Spleen (tissue), 11 donors: ENCODE results near the gene SARNP. TPM values are rescaled to one million over a fixed set of nuclear protein-coding genes. Genes with fewer than 3 reads are reported as not detected.
A peak's percentile ranks its signal among the peaks of the same experiment; 100 is the strongest.

Source experiments
- DNase-seq: peaks from one replicate; pipeline ENCODE4 v3.0.0-alpha.2; 2020
- H3K27ac ChIP-seq, 8 donors: fragments of 200-600 bp; sonication (generic) in 7 of 8; 1 replicate in 4 of 8; 2 replicates in 4 of 8; pipeline versions ENCODE4 v1.5.0 to v1.8.0; 2016 to 2021; ENCODE audit warnings: inconsistent platforms in 4 of 8, mild to moderate bottlenecking in 4 of 8, moderate library complexity in 1 of 8
- H3K27me3 ChIP-seq, 7 donors: fragments of 200-600 bp; sonication (generic) in 6 of 7; replicated peaks in 1 of 7; 1 replicate in 4 of 7; 2 replicates in 3 of 7; pipeline versions ENCODE4 v1.5.0 to v1.8.0; 2016 to 2021; ENCODE audit warnings: inconsistent platforms in 3 of 7, mild to moderate bottlenecking in 1 of 7
- H3K36me3 ChIP-seq, 6 donors: fragments of 200-600 bp; sonication (generic) in 5 of 6; 1 replicate in 4 of 6; 2 replicates in 2 of 6; pipeline versions ENCODE4 v1.5.0 to v1.8.0; 2016 to 2021; ENCODE audit warnings: inconsistent platforms in 2 of 6
- H3K4me1 ChIP-seq, 6 donors: fragments of 200-600 bp; sonication (generic) in 5 of 6; 1 replicate in 3 of 6; 2 replicates in 3 of 6; pipeline versions ENCODE4 v1.5.0 to v1.8.0; 2016 to 2021; ENCODE audit warnings: inconsistent platforms in 3 of 6
- H3K4me3 ChIP-seq, 8 donors: fragments of 200-600 bp; sonication (generic) in 7 of 8; 1 replicate in 4 of 8; 2 replicates in 4 of 8; pipeline versions ENCODE4 v1.5.0 to v1.8.0; 2016 to 2021; ENCODE audit warnings: inconsistent platforms in 4 of 8, mild to moderate bottlenecking in 4 of 8, moderate library complexity in 2 of 8
- H3K9me3 ChIP-seq, 8 donors: fragments of 200-600 bp; sonication (generic) in 7 of 8; 1 replicate in 4 of 8; 2 replicates in 4 of 8; pipeline versions ENCODE4 v1.5.0 to v1.8.0; 2016 to 2021; ENCODE audit warnings: inconsistent platforms in 4 of 8
- POLR2A ChIP-seq, 3 donors: fragments of 450-650 bp; IDR thresholded peaks; one replicate each; pipeline ENCODE4 v1.5.1; 2017; ENCODE audit warnings: antibody characterized with exemption in 3 of 3, mild to moderate bottlenecking in 1 of 3
- POLR2AphosphoS5 ChIP-seq, 3 donors: sonication (generic); formaldehyde crosslinking; IDR thresholded peaks; one replicate each; pipeline ENCODE4 v1.5.1; 2017; ENCODE audit warnings: antibody characterized with exemption in 3 of 3
- WGBS, 5 donors: extraction: QIAGEN DNeasy Blood & Tissue Kit in 3 of 5; methylation state at CpG; one replicate each; pipeline versions ENCODE4 v1.1.5 to v1.1.7; 2013 to 2018; 5-methylcytosine and 5-hydroxymethylcytosine counted together
- intact Hi-C: fragments of 100-400 bp; cut with DNase I; formaldehyde crosslinking; loops from one replicate; pipeline ENCODE4 v1.15.0; 2023; ENCODE audit warnings: low total_unique reads
- polyA plus RNA-seq, 3 donors: library from polyadenylated mRNA; stranded (reverse); fragments of 200-250 nt; gene quantifications; one replicate each; pipeline ENCODE4 v1.2.1, GENCODE V29; 2013
- total RNA-seq, 7 donors: library from RNA; depleted of rRNA in 3 of 7; stranded (reverse); fragments of >200 nt in 3 of 7; fragmentation: NEBNext Ultra II Directional in 4 of 7; extraction: Animal tissue kit (Norgen Biotek cat#: 25700) in 4 of 7; gene quantifications; one replicate each; pipeline versions ENCODE4 v1.1.0 to v1.2.1, GENCODE V29; 2016 to 2021
- TF ChIP-seq, protein P1 (sequence below), 11 experiments: fragments of 200-600 bp in 7 of 11; fragments of 450-650 bp in 4 of 11; sonication (generic) in 4 of 11; IDR thresholded peaks in 8 of 11; conservative IDR thresholded peaks in 3 of 11; 1 replicate in 7 of 11; 2 replicates in 4 of 11; pipeline versions ENCODE4 v1.4.0 to v1.8.0; 2016 to 2021; ENCODE audit warnings: antibody characterized with exemption in 11 of 11, inconsistent platforms in 4 of 11, mild to moderate bottlenecking in 1 of 11
- donor health status: healthy with polysubstance abuse.
- donor health status: DM: no; HTN: no; CAD: no; lungs with moderate emphysema.
- donor health status: DM: no; HTN: no; CAD: no.
- donor health status: Bipolar disorder and iron deficiency.
- donor health status: healthy.
- donor health status: DM: no; HTN: no; CAD: no.
- donor health status: DM: yes; HTN: yes; CAD: no.

The SARNP gene
- total and polyA plus RNA-seq, 10 donors = 40.0 to 97.6 (median 60.3) TPM

DNA sequence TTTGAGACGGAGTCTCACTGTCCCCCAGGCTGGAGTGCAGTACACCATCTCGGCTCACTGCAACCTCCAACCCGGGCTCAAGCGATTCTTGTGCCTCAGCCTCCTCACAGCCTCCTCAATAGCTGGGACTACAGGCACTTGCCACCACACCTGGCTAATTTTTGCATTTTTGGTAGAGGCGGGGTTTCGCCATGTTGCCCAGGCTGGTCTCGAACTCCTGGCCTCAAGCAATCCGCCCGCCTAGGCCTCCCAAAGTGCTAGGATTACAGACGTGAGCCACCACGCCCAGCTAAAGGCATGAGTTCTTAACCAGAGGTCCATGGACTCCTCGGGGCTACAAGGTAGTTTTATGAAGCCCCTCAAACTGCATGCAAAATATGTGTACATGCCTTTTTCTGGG lies 2.1 kb downstream of the SARNP start:
- Histone ChIP-seq H3K4me1 (peaks cover 35 to 84% (median 61%) of the 10 kb centered on the region in 6 donors), H3K27me3 (no peaks in the 10 kb centered on the region), H3K9me3 (no peaks in the 10 kb centered on the region), H3K27ac (no peak overlapping the region), H3K36me3 (peaks cover 0 to 58% (median 21%) of the 10 kb centered on the region in 6 donors), H3K4me3 (peak overlapping the region in 2 of 8 donors; percentile 79 to 80)
- 88 to 93% (median 90%) methylated on average over 12 of the region's 12 CpGs for WGBS, 5 donors
- DNase-seq = no peak
- TF ChIP-seq, protein P1, sequence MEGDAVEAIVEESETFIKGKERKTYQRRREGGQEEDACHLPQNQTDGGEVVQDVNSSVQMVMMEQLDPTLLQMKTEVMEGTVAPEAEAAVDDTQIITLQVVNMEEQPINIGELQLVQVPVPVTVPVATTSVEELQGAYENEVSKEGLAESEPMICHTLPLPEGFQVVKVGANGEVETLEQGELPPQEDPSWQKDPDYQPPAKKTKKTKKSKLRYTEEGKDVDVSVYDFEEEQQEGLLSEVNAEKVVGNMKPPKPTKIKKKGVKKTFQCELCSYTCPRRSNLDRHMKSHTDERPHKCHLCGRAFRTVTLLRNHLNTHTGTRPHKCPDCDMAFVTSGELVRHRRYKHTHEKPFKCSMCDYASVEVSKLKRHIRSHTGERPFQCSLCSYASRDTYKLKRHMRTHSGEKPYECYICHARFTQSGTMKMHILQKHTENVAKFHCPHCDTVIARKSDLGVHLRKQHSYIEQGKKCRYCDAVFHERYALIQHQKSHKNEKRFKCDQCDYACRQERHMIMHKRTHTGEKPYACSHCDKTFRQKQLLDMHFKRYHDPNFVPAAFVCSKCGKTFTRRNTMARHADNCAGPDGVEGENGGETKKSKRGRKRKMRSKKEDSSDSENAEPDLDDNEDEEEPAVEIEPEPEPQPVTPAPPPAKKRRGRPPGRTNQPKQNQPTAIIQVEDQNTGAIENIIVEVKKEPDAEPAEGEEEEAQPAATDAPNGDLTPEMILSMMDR (IDR thresholded peaks at IDR 0.05 in 8 of 11, conservative IDR thresholded peaks at IDR 0.05 in 3 of 11) = no peak
- TF ChIP-seq POLR2AphosphoS5 (IDR thresholded peaks at IDR 0.05) (no peak), POLR2A (IDR thresholded peaks at IDR 0.05) (no peak)
- intact Hi-C loops = no loop called here

GRCh38 chr12:55814257-55814656 lies 3.3 kb downstream of the SARNP start:
- H3K4me1 ChIP-seq = peaks cover 35 to 90% (median 63%) of the 10 kb centered on the region in 6 donors
- H3K9me3 ChIP-seq = no peaks in the 10 kb centered on the region
- no peak overlapping the region for H3K4me3 ChIP-seq
- peaks cover 0 to 58% (median 17%) of the 10 kb centered on the region in 6 donors for H3K36me3 ChIP-seq
- H3K27ac ChIP-seq = no peak overlapping the region
- TF ChIP-seq POLR2AphosphoS5 (IDR thresholded peaks at IDR 0.05) (no peak), POLR2A (IDR thresholded peaks at IDR 0.05) (no peak)
- TF ChIP-seq, protein P1 (IDR thresholded peaks at IDR 0.05 in 8 of 11, conservative IDR thresholded peaks at IDR 0.05 in 3 of 11) = no peak
- no peak for DNase-seq
- intact Hi-C loops = no loop called here
- no peaks in the 10 kb centered on the region for H3K27me3 ChIP-seq

DNA sequence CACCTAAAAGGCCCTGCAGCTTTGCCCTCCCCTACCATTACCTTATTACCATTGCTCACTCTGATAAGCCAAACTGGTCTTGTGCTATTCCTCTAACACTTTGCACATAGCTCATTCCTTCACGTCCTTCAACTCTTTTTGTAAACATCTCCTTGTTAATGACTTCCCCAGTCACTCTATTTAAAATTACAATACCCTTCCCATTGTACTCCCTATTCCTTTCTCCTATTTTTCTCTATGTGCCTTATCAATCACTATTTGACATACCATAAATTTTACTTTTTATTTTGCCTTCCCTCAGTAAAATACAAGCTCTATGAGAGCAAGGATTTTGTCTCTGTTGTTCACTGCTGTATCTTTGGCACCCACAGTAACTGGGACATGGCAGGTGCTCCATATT lies 5.4 kb downstream of the SARNP start:
- no peaks in the 10 kb centered on the region for H3K27me3 ChIP-seq
- no peaks in the 10 kb centered on the region for H3K9me3 ChIP-seq
- TF ChIP-seq POLR2AphosphoS5 (IDR thresholded peaks at IDR 0.05) (no peak), POLR2A (IDR thresholded peaks at IDR 0.05) (no peak)
- TF ChIP-seq, protein P1 (IDR thresholded peaks at IDR 0.05 in 8 of 11, conservative IDR thresholded peaks at IDR 0.05 in 3 of 11) = no peak
- peaks cover 25 to 77% (median 53%) of the 10 kb centered on the region in 6 donors for H3K4me1 ChIP-seq
- intact Hi-C loops = no loop called here
- 57 to 71% (median 66%) methylated on average over 1 of the region's 1 CpG for WGBS, 5 donors
- H3K36me3 ChIP-seq = peaks cover 0 to 76% (median 33%) of the 10 kb centered on the region in 6 donors
- H3K4me3 ChIP-seq = no peak overlapping the region
- DNase-seq = no peak
- H3K27ac ChIP-seq = no peak overlapping the region

- no peak for TF ChIP-seq POLR2AphosphoS5 (IDR thresholded peaks at IDR 0.05)
Observed at GRCh38 chr12:55809274-55809673, 8.2 kb downstream of the SARNP start.

GRCh38 chr12:55806982-55807381 lies 10.5 kb downstream of the SARNP start:
- intact Hi-C loops = no loop called here
- TF ChIP-seq, protein P1 (IDR thresholded peaks at IDR 0.05 in 8 of 11, conservative IDR thresholded peaks at IDR 0.05 in 3 of 11) = no peak
- no peak for TF ChIP-seq POLR2A (IDR thresholded peaks at IDR 0.05)
- no peak for TF ChIP-seq POLR2AphosphoS5 (IDR thresholded peaks at IDR 0.05)

More at GRCh38 chr12:55809274-55809673, 8.2 kb downstream of the SARNP start:
- intact Hi-C loops = no loop called here
- H3K27me3 ChIP-seq = no peaks in the 10 kb centered on the region
- H3K4me1 ChIP-seq = peaks cover 3 to 73% (median 29%) of the 10 kb centered on the region in 6 donors
- no peaks in the 10 kb centered on the region for H3K9me3 ChIP-seq
- no peak overlapping the region for H3K4me3 ChIP-seq
- peaks cover 0 to 86% (median 26%) of the 10 kb centered on the region in 6 donors for H3K36me3 ChIP-seq
- H3K27ac ChIP-seq = no peak overlapping the region
- no peak for DNase-seq
- WGBS, 5 donors = 90 to 93% (median 92%) methylated on average over 5 of the region's 5 CpGs

More at GRCh38 chr12:55806982-55807381, 10.5 kb downstream of the SARNP start:
- H3K4me1 ChIP-seq = peaks cover 0 to 59% (median 13%) of the 10 kb centered on the region in 6 donors
- no peak for DNase-seq
- H3K4me3 ChIP-seq = no peak overlapping the region
- no peaks in the 10 kb centered on the region for H3K9me3 ChIP-seq
- WGBS, 5 donors = 92 to 97% (median 94%) methylated on average over 8 of the region's 8 CpGs
- H3K27me3 ChIP-seq = no peaks in the 10 kb centered on the region
- no peak overlapping the region for H3K27ac ChIP-seq
- H3K36me3 ChIP-seq = peaks cover 0 to 93% (median 40%) of the 10 kb centered on the region in 6 donors
